ENCODE data around the gene COL10A1.

Gene COL10A1

GRCh38 chr6:116126032-116126431, at the start of gene COL10A1:
Gene COL10A1 (minus strand): TSS chr6:116126132. CDS start chr6:116125492, 640 bp downstream.
- TF ChIP-seq CTCF (IDR thresholded peaks at IDR 0.05; ENCODE audit: low read depth, low read length): no peak
- no peak within 1 kb of the TSS for H3K4me3 ChIP-seq (ENCODE audit: low read depth, low read length)

GRCh38 chr6:116175344-116175743, 49.4 kb upstream of the COL10A1 start:
- no peak overlapping the region for H3K4me3 ChIP-seq (ENCODE audit: low read depth, low read length)
- no peak for TF ChIP-seq CTCF (IDR thresholded peaks at IDR 0.05; ENCODE audit: low read depth, low read length)

- no peak overlapping the region for H3K4me3 ChIP-seq (ENCODE audit: low read depth, low read length)
- no peak for TF ChIP-seq CTCF (IDR thresholded peaks at IDR 0.05; ENCODE audit: low read depth, low read length)
Measured at GRCh38 chr6:116173928-116174327, 48.0 kb upstream of the COL10A1 start.

- H3K4me3 ChIP-seq (ENCODE audit: low read depth, low read length): no peak overlapping the region
- TF ChIP-seq CTCF (IDR thresholded peaks at IDR 0.05; ENCODE audit: low read depth, low read length): no peak
Measured at GRCh38 chr6:116170358-116171057, 44.6 kb upstream of the COL10A1 start.

GRCh38 chr6:116169880-116170279, 43.9 kb upstream of the COL10A1 start:
- H3K4me3 ChIP-seq (ENCODE audit: low read depth, low read length): no peak overlapping the region
- TF ChIP-seq CTCF (IDR thresholded peaks at IDR 0.05; ENCODE audit: low read depth, low read length): no peak

GRCh38 chr6:116168148-116168547, 42.2 kb upstream of the COL10A1 start:
- TF ChIP-seq CTCF (IDR thresholded peaks at IDR 0.05; ENCODE audit: low read depth, low read length): no peak
- no peak overlapping the region for H3K4me3 ChIP-seq (ENCODE audit: low read depth, low read length)

- no peak overlapping the region for H3K4me3 ChIP-seq (ENCODE audit: low read depth, low read length)
- no peak for TF ChIP-seq CTCF (IDR thresholded peaks at IDR 0.05; ENCODE audit: low read depth, low read length)
Measured at GRCh38 chr6:116166369-116166768, 40.4 kb upstream of the COL10A1 start.
